Stimulated activated naive B cell treated with anti-CD40 and anti-IgM and Interleukin-4, amounts not matched to agents 10 μg/mL and 1 μg/mL and 100 μg/mL, for 72 hours (primary cell): Measurements from ENCODE around the gene FUZ.

Source experiments
- ATAC-seq, 2 donors: fragments of 150-1000 bp; cut with Tn5 transposase; replicated peaks; 2 replicates each; pipeline ENCODE4 v1.10.0; 2021; ENCODE audit warnings: moderate library complexity in 1 of 2
- DNase-seq: peaks from one replicate; pipeline ENCODE4 v3.0.0; 2021
- H3K27ac Mint-ChIP-seq: one replicate; pipeline ENCODE4 v1.8.0; 2022; ENCODE audit warnings: mild to moderate bottlenecking, mixed read lengths
- H3K27me3 Mint-ChIP-seq, 2 donors: one replicate each; pipeline ENCODE4 v1.8.0; 2022; ENCODE audit warnings: mixed read lengths in 2 of 2
- H3K36me3 Mint-ChIP-seq, 2 donors: one replicate each; pipeline ENCODE4 v1.8.0; 2022; ENCODE audit warnings: mixed read lengths in 2 of 2, mild to moderate bottlenecking in 1 of 2
- H3K4me1 Mint-ChIP-seq, 2 donors: one replicate each; pipeline ENCODE4 v1.8.0; 2022; ENCODE audit warnings: mixed read lengths in 2 of 2, mild to moderate bottlenecking in 1 of 2
- H3K4me3 Mint-ChIP-seq, 2 donors: one replicate each; pipeline ENCODE4 v1.8.0; 2022; ENCODE audit warnings: mild to moderate bottlenecking in 2 of 2, mixed read lengths in 2 of 2, moderate library complexity in 1 of 2
- H3K9me3 Mint-ChIP-seq, 2 donors: one replicate each; pipeline ENCODE4 v1.8.0; 2022; ENCODE audit warnings: mixed read lengths in 2 of 2, mild to moderate bottlenecking in 1 of 2

The FUZ gene, protein sequence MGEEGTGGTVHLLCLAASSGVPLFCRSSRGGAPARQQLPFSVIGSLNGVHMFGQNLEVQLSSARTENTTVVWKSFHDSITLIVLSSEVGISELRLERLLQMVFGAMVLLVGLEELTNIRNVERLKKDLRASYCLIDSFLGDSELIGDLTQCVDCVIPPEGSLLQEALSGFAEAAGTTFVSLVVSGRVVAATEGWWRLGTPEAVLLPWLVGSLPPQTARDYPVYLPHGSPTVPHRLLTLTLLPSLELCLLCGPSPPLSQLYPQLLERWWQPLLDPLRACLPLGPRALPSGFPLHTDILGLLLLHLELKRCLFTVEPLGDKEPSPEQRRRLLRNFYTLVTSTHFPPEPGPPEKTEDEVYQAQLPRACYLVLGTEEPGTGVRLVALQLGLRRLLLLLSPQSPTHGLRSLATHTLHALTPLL

DNA sequence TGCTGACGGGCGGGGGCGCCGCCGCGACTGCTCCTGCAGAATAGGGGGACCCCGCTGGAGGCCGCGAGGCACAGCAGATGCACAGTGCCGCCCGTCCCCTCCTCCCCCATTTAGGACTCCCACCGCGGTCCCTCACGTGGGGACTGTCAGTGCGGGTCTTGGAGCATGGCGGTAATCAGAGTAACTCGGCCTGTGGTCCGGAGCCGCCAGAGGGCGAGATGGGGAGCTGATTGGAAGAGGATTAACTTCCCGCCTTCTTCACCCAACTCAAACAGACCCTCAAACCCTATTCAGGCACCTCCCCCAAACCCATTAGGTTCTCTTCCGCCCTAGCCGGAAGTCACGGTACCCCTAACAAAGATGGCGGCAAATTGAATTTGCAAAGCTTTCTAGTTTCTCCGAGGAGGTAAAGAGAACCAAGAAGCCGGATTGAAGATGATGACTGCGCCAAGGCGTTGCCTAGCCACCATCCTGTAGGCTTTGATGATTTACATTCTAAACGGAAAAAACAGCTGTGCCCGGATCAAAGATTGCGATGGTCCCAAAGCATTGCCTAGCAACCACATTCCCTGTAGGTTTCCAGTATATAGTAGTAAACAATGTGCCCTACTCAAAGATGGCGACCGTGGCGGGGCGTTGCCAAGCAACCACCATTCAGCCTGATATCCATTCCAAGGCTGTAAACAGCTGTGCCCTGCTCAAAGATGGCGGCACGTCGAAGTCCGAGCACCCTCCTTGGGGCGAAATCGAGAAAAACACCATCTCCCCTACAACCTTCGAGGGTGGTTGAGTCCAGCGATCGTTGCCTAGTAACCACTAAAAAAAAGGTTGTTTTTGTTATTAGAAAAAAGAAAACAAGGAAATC, at the start of gene FUZ:
Gene FUZ (minus strand): TSS at position 296 of the 865 bp plus-strand sequence. CDS start 186 bp downstream, at position 110.
- ATAC-seq (peak; percentile 78 to 81), DNase-seq (peak; percentile 92)
- H3K27ac Mint-ChIP-seq, result peak within 1 kb of the TSS; percentile 89
- H3K4me3 Mint-ChIP-seq, result peak within 1 kb of the TSS; percentile 92 to 93
- H3K9me3 Mint-ChIP-seq, result no peaks in the 10 kb centered on the region
- peaks cover 28 to 50% of the 10 kb centered on the region in 2 donors for H3K4me1 Mint-ChIP-seq
- no peaks in the 10 kb centered on the region for H3K27me3 Mint-ChIP-seq
- peaks cover 0 to 8% of the 10 kb centered on the region in 2 donors for H3K36me3 Mint-ChIP-seq

GRCh38 chr19:49862391-49863253, 49.5 kb upstream of the FUZ start:
- ATAC-seq, result no peak
- Mint-ChIP-seq H3K27ac (peak overlapping the region; percentile 73), H3K36me3 (peaks cover 59 to 72% of the 10 kb centered on the region in 2 donors), H3K4me3 (no peak overlapping the region), H3K4me1 (peaks cover 22 to 57% of the 10 kb centered on the region in 2 donors), H3K27me3 (no peaks in the 10 kb centered on the region), H3K9me3 (no peaks in the 10 kb centered on the region)
- DNase-seq, result no peak

DNA sequence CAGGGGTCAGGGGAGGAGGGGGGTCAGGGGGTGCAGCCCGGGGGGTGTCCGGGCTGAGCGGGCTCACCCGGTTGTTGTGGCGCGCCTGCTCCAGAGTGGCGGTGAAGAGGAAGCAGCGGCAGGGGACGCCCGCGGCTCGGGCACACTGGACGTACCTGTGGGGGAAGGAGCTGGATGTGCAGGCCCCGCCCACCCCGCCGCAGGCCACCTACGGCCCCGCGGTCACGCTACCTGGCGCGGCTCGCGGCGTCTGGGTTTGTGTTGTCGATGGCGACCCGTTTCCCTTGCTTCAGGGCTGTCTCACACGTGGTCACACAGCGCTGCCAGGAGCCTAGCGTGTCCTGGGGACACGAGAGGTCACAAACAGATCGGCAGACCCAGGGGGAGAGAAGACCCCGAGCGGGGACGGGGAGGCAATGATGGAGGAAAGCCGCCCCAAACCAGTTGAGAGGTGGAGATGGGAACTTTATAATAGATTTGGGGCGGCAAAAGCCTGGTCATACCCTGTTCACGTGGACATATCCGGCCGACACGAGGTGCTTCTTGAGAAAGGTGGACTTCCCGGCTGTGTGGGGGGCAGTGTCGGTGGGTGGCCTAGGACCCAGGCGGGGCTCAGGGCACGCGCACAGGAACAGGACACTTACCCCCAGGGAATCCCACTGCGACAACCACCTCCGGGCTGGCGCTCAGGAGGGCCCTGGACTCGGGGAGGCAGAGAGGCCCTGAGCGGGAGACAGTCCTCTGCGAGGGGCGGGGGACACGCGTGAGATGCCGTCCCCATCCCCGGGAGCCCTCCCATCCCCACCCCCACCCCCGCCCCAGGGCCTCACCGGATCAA, 48.7 kb upstream of the FUZ start:
- Mint-ChIP-seq H3K4me3 (no peak overlapping the region), H3K27ac (no peak overlapping the region)
- DNase-seq, result no peak

GRCh38 chr19:49861107-49861506, 48.0 kb upstream of the FUZ start:
- peak overlapping the region; percentile 31 for H3K27ac Mint-ChIP-seq
- H3K36me3 Mint-ChIP-seq, result peaks cover 59 to 79% of the 10 kb centered on the region in 2 donors
- H3K4me1 Mint-ChIP-seq, result peaks cover 15 to 48% of the 10 kb centered on the region in 2 donors
- no peak for DNase-seq
- H3K27me3 Mint-ChIP-seq, result no peaks in the 10 kb centered on the region
- no peak for ATAC-seq
- H3K4me3 Mint-ChIP-seq, result no peak overlapping the region
- H3K9me3 Mint-ChIP-seq, result no peaks in the 10 kb centered on the region

More for the DNA sequence above, 48.7 kb upstream of the FUZ start:
- Mint-ChIP-seq H3K27me3 (no peaks in the 10 kb centered on the region), H3K9me3 (no peaks in the 10 kb centered on the region), H3K4me1 (peaks cover 20 to 54% of the 10 kb centered on the region in 2 donors), H3K36me3 (peaks cover 62 to 79% of the 10 kb centered on the region in 2 donors)
- ATAC-seq, result no peak

DNA sequence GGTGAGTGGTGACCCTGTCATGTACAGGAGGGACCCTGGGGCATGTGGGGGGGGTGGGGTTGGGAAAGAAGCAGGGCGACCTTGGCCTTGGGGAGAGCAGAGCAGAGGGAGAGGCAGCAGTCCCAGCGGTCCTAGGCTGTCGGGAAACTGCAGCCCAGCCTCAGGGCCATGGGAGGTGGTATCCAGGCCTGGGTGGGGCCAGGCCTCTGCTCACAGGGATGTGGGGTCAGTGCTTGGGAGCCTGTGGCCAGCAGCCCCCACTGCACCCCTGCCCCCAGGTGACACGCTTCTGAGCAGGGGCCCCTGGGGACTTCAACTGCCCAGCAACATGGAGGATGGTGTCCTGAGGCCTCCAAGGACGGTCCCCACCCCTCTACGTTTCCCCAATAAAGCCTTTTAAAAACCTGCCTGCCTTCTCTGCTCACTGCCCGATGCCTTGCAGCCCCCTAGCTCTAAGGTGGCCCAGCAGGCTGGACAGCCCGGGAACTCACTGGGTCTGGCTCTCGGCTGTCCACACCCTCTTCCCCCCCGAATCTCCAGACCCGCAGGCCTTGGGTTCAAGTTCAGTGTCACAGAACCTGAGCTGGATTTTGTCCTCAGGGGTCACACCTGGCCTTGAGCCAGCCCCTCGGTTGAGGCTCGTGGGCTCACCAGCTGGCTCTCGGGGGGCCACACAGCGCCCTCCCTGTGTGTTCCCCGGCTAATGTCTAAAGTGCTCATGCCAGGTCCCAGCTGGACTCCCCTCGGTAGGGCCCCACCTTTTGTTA, 47.4 kb upstream of the FUZ start:
- H3K4me3 Mint-ChIP-seq, result no peak overlapping the region
- no peaks in the 10 kb centered on the region for H3K9me3 Mint-ChIP-seq
- H3K4me1 Mint-ChIP-seq, result peaks cover 14 to 47% of the 10 kb centered on the region in 2 donors
- H3K36me3 Mint-ChIP-seq, result peaks cover 59 to 79% of the 10 kb centered on the region in 2 donors
- no peak for DNase-seq
- ATAC-seq, result no peak
- H3K27me3 Mint-ChIP-seq, result no peaks in the 10 kb centered on the region
- H3K27ac Mint-ChIP-seq, result no peak overlapping the region

GRCh38 chr19:49859682-49860335, 46.7 kb upstream of the FUZ start:
- H3K9me3 Mint-ChIP-seq, result no peaks in the 10 kb centered on the region
- peak overlapping the region; percentile 51 for H3K27ac Mint-ChIP-seq
- no peak for DNase-seq
- no peaks in the 10 kb centered on the region for H3K27me3 Mint-ChIP-seq
- H3K36me3 Mint-ChIP-seq, result peaks cover 57 to 77% of the 10 kb centered on the region in 2 donors
- no peak for ATAC-seq
- H3K4me3 Mint-ChIP-seq, result no peak overlapping the region
- H3K4me1 Mint-ChIP-seq, result peaks cover 13 to 47% of the 10 kb centered on the region in 2 donors

DNA sequence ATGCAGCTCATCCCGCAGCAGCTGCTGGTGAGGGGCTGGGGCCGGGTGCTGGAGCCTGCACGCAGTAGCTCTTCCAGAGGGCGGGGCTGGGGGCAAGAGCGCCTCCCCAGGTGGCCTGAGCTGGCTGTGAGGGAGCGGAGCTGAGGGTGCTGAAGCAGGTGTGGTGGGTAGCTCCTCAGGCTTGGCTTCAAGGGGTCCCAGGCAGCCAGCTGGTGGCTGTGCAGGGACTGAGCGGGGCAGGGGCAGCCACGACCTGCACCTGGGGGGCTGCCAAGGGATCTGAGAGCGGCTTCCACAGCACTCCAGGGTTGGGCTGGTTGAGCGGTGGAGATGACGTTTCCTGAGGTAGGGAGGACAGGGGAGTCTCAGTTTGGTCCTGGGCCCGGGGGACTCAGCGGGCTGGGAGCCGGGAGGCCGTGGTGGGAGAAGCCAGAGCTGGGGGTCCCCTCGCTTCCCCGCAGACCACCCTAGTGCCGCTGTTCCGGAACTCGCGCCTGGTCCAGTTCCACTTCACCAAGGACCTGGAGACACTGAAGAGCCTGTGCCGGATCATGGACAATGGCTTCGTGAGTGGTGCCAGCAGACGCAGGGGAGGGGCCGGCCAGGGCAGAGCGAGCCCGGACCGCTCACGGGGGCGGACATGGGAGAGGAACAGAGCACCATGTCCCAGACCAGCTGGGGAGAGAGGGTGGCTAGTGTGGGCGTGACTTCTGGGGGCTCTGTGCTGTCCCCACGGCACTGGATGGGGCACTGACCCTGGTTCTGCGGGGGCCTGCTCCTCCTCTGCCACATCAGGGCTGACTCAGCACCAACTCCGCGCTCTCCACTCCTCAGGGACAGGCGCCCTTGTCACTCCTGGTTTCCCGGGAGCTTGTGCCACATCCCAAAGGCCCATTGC, 45.2 kb upstream of the FUZ start:
- no peak for DNase-seq
- Mint-ChIP-seq H3K27me3 (no peaks in the 10 kb centered on the region), H3K9me3 (no peaks in the 10 kb centered on the region), H3K27ac (peak overlapping the region; percentile 75), H3K4me3 (no peak overlapping the region), H3K4me1 (peaks cover 15 to 41% of the 10 kb centered on the region in 2 donors), H3K36me3 (peaks cover 45 to 63% of the 10 kb centered on the region in 2 donors)
- ATAC-seq, result no peak

DNA sequence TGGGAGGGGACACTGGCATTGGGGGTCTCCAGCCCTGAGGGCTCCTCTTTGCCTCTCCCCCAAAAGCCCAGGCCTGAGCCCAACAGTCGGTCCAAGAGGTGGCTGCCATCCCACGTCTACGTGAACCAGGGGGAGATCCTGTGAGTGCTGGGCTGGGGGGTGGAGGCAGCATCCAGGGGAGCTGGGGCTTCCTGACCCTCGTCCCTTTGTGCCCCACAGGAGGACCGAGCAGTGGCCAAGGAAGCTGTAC, 44.7 kb upstream of the FUZ start:
- Mint-ChIP-seq H3K27ac (peak overlapping the region; percentile 62), H3K27me3 (no peaks in the 10 kb centered on the region), H3K36me3 (peaks cover 40 to 58% of the 10 kb centered on the region in 2 donors), H3K9me3 (no peaks in the 10 kb centered on the region), H3K4me1 (peaks cover 13 to 41% of the 10 kb centered on the region in 2 donors), H3K4me3 (no peak overlapping the region)
- no peak for ATAC-seq
- no peak for DNase-seq

- Mint-ChIP-seq H3K4me1 (peaks cover 18 to 46% of the 10 kb centered on the region in 2 donors), H3K9me3 (no peaks in the 10 kb centered on the region), H3K27ac (peak overlapping the region; percentile 62), H3K36me3 (peaks cover 37 to 55% of the 10 kb centered on the region in 2 donors), H3K4me3 (peak overlapping the region; percentile 6 to 28), H3K27me3 (no peaks in the 10 kb centered on the region)
- no peak for DNase-seq
- no peak for ATAC-seq
Measured at GRCh38 chr19:49857061-49857837, 44.2 kb upstream of the FUZ start.

DNA sequence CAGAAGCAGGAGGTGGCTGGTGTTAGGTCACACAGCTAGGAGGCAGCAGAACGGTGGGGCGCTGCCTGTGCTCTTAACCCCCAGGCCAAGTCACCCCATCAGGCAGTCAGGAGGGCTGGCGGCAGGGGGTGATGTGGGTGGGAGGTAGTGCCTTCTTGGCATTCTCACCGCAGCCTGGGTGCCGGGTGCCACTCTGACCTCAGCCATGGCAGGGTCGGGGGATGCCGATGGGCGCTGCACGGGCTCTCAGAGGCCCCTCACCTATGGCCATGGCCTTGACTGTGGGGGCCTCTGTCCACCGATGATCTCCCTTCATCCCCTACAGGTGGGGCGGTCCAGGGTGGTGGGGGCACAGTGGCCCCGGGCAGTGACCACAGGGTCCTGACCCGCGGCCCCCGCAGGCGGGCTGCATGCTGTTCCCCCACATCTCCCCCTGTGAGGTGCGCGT, 43.5 kb upstream of the FUZ start:
- H3K9me3 Mint-ChIP-seq, result no peaks in the 10 kb centered on the region
- ATAC-seq (no peak), DNase-seq (no peak)
- H3K4me3 Mint-ChIP-seq, result peak overlapping the region; percentile 19 to 21
- peaks cover 23 to 50% of the 10 kb centered on the region in 2 donors for H3K4me1 Mint-ChIP-seq
- peak overlapping the region; percentile 65 for H3K27ac Mint-ChIP-seq
- no peaks in the 10 kb centered on the region for H3K27me3 Mint-ChIP-seq
- H3K36me3 Mint-ChIP-seq, result peaks cover 37 to 52% of the 10 kb centered on the region in 2 donors
